GM12878 (cell line): Measurements from ENCODE around the gene UBAP1.

Experiments used
- BHLHE40 ChIP-seq, 2 experiments: fragments of 450-650 bp in 1 of 2; IDR thresholded peaks; 2 replicates each; pipeline ENCODE4 v1.6.1; 2011 to 2017; ENCODE audit warnings: low read depth in 2 of 2, borderline replicate concordance in 1 of 2, improper control_type of control experiment in 1 of 2, low read length in 1 of 2, mild to moderate bottlenecking in 1 of 2
- CEBPB ChIP-seq, 2 experiments: fragments of 150-350 bp in 1 of 2; IDR thresholded peaks; 2 replicates each; pipeline ENCODE4 v1.6.1; 2012 to 2014; ENCODE audit warnings: low read depth in 2 of 2, low read length in 2 of 2, borderline replicate concordance in 1 of 2, inconsistent platforms in 1 of 2
- CTCF ChIP-seq, 3 experiments: IDR thresholded peaks in 2 of 3; conservative IDR thresholded peaks in 1 of 3; 2 replicates each; pipeline ENCODE4 v1.5.1; 2011; ENCODE audit warnings: low read depth in 3 of 3, low read length in 3 of 3, mild to moderate bottlenecking in 3 of 3, control low read depth in 2 of 3, moderate library complexity in 2 of 3, inconsistent platforms in 1 of 3, mixed read lengths in 1 of 3; ENCODE audit not compliant: control insufficient read depth in 2 of 3, insufficient read depth in 1 of 3; ENCODE audit errors: extremely low read depth in 1 of 3
- CUX1 ChIP-seq: IDR thresholded peaks from 2 replicates; pipeline ENCODE4 v1.6.1; 2012; ENCODE audit warnings: improper control_type of control experiment, low read depth, low read length; ENCODE audit not compliant: insufficient replicate concordance
- EZH2 ChIP-seq: IDR thresholded peaks from 2 replicates; pipeline ENCODE4 v1.6.1; 2012; ENCODE audit warnings: low read depth, mild to moderate bottlenecking, control low read depth, inconsistent platforms, low read length, borderline replicate concordance; ENCODE audit not compliant: control insufficient read depth
- SRF ChIP-seq, 2 experiments: IDR thresholded peaks; 2 replicates each; pipeline ENCODE4 v1.6.1; 2011; ENCODE audit warnings: low read depth in 2 of 2, low read length in 2 of 2, mild to moderate bottlenecking in 1 of 2, moderate library complexity in 1 of 2

- TF ChIP-seq CEBPB (IDR thresholded peaks at IDR 0.05; ENCODE audit: borderline replicate concordance in 1 of 2, low read depth in 2 of 2, low read length in 2 of 2) (no peak), CUX1 (no peak), CTCF (IDR thresholded peaks at IDR 0.05 in 2 of 3, conservative IDR thresholded peaks at IDR 0.05 in 1 of 3; ENCODE audit: control insufficient read depth in 2 of 3, extremely low read depth in 1 of 3, insufficient read depth in 1 of 3, low read depth in 3 of 3, low read length in 3 of 3) (no peak), BHLHE40 (IDR thresholded peaks at IDR 0.05; ENCODE audit: borderline replicate concordance in 1 of 2, low read depth in 2 of 2, low read length in 1 of 2) (no peak), EZH2 (no peak), SRF (IDR thresholded peaks at IDR 0.05; ENCODE audit: low read depth in 2 of 2, low read length in 2 of 2) (no peak)
Measured at GRCh38 chr9:34219421-34219820, 40.6 kb downstream of the UBAP1 start.
